GM12801 (cell line): Measurements from ENCODE around the gene SUSD3.

ENCODE experiments used
- CTCF ChIP-seq: IDR thresholded peaks from one replicate; pipeline ENCODE4 v1.5.1; 2011; ENCODE audit warnings: control low read depth; ENCODE audit not compliant: insufficient read length; ENCODE audit errors: extremely low read depth

SUSD3 gene

GRCh38 chr9:93105620-93106019 is 47.1 kb downstream of the SUSD3 start:
- no peak for TF ChIP-seq CTCF

DNA sequence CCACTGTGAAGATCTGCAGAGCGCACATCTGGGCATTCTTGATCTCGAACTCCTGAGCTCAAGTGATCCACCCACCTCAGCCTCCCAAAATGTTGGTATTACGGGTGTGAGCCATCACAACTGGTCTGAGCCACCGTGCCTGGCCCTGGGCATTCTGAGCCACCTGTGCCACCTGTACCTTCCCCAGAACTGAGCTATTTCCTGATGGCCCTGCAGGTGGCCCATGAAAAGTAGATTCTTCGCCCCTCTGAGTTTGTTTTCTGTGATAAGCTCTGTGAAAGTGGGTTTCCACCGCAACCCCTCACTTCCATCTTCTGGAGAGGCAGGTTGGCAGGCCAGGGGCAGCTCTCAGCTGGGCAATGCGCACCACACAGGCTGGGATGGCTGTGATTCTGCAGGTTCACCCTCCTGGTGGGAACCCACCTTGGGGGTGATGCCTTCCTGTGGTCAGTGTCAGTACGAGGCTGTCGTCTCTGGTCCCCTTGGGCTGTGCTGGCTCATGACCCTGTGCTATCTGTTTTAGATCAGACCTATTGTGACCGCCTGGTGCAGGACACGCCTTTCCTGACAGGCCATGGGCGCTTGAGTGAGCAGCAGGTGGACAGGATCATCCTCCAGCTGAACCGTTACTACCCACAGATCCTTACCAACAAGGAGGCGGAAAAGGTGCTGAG is 48.8 kb downstream of the SUSD3 start:
- TF ChIP-seq CTCF, result no peak

DNA sequence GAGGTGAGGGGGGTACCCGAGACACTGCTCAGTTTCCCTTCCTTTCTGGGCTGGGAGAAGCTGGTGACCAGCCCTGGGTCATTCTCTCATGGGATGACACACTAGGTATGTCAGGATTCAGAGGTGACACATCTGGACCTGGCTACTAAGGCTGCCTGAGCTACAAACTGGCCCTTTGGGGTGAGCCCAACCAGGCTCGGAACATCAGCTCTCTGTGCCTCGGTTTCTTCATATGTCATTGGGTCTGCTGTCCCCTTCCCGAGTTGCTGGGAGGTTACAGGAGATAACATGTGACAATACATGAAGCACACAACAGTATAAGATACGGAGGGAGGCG is 49.3 kb downstream of the SUSD3 start:
- TF ChIP-seq CTCF, result no peak

DNA sequence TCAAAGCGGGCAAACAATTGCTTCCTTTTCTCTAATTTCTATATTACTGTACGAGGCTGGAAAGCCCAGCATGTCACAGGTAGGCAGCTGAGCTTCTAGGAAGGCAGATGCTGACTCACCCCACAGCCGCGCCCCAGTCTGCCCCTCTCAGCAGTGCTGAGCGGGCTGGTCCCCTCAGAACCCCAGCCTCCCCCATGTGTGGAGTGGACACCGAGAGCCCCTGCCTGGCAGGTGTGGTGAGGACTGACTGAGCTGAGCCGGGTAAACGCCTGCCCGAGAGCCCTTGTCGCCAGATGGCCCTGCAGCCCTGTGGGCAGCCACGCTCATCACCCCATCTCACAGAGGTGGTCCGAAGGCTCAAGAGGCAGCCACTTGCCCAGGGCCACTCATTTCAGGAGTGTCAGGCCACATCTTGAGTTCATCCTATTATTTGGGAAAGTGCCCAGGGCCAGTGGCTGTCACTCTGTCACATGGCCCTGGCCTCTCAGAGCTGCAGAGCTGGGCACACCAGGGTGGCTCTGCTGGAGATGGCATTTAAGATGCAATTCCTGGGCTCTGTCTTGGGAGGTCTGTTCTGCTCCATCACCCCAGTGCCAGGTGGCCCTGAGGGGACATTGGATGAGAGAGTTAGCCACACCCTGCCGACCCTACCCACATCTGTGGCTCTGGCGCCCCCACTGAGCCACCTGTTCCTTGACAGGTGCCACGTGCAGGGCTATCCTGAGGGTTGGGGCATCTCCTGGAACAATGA is 50.0 kb downstream of the SUSD3 start:
- no peak for TF ChIP-seq CTCF

DNA sequence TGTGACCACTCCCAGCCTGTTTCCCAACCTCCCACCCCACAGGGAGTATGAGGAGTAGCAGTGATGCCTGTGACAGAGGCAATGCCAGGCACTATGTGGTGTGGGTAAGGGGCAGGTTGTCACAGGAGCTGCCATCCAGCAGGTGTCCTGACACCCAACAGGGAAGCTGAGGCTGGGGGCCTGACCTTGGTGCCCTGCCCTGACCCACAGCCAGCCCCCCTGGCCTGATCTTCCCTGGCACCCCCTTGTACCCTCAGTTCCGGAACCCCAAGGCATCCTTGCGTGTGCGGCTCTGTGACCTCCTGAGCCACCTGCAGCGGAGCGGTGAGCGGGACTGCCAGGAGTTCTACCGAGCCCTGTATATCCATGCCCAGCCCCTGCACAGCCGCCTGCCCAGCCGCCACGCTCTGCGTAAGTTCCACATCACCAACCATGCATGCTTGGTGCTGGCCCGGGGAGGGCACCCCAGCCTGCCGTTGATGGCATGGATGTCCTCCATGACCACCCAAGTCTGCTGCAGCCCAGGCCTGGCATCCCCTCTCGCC is 51.9 kb downstream of the SUSD3 start:
- no peak for TF ChIP-seq CTCF

- TF ChIP-seq CTCF, result no peak
These were observed 52.5 kb downstream of the SUSD3 start for GRCh38 chr9:93111001-93111370.

- no peak for TF ChIP-seq CTCF
These were observed 53.0 kb downstream of the SUSD3 start for GRCh38 chr9:93111371-93112115.
